NOMO-1 treated with DMSO at 0.1 percent for 48 hours (cell line): ENCODE results near the gene MRS2.
A peak's percentile ranks its signal among the peaks of the same experiment; 100 is the strongest.
"Not testable (repeated sequence)": the region's sequence is repeated elsewhere in the genome, so short reads cannot be mapped to it uniquely, and the experiment has no call there.

Source experiments
- DNase-seq: peaks from one replicate; lab custom pipeline; 2025; ENCODE audit not compliant: unreplicated experiment; lab: John Stamatoyannopoulos, UW

MRS2 gene, protein sequence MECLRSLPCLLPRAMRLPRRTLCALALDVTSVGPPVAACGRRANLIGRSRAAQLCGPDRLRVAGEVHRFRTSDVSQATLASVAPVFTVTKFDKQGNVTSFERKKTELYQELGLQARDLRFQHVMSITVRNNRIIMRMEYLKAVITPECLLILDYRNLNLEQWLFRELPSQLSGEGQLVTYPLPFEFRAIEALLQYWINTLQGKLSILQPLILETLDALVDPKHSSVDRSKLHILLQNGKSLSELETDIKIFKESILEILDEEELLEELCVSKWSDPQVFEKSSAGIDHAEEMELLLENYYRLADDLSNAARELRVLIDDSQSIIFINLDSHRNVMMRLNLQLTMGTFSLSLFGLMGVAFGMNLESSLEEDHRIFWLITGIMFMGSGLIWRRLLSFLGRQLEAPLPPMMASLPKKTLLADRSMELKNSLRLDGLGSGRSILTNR

GRCh38 chr6:24402697-24403500, at the start of gene MRS2:
TSS of gene MRS2 (plus strand) at chr6:24402936. CDS start at chr6:24403047, 111 bp downstream.
- peak; percentile 61 for DNase-seq

DNA sequence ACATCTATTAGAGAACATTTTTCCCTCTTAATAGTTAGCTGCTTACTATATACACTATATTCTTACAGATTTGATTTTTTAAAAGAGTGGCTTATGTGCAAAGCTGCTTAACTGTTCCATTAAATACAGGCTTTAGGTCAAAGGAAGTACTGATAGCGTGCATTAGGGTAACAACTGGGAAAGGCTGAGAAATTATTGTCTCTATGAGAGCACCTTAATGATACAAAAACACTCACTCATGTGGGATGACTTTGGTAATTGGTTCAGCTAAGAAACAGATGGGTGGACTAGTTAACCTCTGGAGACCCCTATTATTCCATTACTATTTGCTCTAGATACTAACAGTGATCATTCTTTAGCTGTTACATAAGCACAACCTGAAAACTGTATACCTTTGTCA, 48.9 kb upstream of the MRS2 start:
- no peak for DNase-seq

DNA sequence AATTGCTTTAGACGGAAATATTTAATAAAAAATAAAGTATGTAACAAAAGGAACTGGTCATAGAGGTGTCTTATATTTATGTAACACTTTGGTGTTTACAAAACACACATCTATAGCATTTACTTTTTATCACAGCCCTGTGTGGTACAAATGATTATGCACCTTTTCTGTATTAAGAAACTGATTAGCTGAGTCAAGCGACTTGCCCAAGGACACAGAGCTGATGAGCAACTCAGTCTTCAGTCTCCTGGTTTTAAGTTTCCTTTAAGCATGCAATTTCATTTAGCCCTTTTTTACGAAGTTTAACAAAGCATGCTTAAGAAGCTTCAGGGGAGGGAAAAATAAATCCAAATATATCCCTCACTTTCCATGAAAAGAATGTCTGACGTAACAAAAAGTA, 47.3 kb upstream of the MRS2 start:
- DNase-seq = no peak

- DNase-seq = no peak
These were observed 46.3 kb upstream of the MRS2 start for GRCh38 chr6:24356310-24356973.

DNA sequence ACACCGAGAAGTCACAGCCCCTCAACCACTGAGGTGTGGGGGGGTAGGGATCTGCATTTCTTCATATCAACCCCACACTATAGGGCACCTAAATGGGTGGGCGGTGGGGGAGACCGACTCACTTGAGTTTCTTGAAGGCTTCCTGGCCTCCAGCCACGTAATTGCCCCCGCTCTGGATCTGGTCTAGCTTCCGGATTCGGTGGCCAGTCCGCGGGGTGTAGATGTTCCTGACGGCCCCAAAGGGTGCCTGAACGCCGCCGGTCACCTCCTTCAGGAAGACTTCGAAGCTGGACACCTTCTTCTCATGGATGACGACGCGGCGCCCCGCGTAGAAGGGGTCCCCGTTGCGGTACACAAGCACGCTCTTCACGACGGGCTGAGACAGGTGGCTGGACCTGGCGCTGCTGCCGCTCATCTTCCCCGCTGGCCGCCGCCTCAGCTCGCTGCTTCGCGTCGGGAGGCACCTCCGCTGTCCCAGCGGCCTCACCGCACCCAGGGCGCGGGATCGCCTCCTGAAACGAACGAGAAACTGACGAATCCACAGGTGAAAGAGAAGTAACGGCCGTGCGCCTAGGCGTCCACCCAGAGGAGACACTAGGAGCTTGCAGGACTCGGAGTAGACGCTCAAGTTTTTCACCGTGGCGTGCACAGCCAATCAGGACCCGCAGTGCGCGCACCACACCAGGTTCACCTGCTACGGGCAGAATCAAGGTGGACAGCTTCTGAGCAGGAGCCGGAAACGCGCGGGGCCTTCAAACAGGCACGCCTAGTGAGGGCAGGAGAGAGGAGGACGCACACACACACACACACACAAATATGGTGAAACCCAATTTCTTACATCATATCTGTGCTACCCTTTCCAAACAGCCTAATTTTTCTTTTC, 45.2 kb upstream of the MRS2 start, which contains the start of gene DCDC2:
Gene DCDC2, minus strand, starts transcription at position 724 of the 883 bp plus-strand sequence. Its CDS starts 309 bp downstream, at position 415.
- DNase-seq = peak; percentile 27

- DNase-seq = no peak
These were observed 44.4 kb upstream of the MRS2 start for GRCh38 chr6:24358219-24358821.

DNA sequence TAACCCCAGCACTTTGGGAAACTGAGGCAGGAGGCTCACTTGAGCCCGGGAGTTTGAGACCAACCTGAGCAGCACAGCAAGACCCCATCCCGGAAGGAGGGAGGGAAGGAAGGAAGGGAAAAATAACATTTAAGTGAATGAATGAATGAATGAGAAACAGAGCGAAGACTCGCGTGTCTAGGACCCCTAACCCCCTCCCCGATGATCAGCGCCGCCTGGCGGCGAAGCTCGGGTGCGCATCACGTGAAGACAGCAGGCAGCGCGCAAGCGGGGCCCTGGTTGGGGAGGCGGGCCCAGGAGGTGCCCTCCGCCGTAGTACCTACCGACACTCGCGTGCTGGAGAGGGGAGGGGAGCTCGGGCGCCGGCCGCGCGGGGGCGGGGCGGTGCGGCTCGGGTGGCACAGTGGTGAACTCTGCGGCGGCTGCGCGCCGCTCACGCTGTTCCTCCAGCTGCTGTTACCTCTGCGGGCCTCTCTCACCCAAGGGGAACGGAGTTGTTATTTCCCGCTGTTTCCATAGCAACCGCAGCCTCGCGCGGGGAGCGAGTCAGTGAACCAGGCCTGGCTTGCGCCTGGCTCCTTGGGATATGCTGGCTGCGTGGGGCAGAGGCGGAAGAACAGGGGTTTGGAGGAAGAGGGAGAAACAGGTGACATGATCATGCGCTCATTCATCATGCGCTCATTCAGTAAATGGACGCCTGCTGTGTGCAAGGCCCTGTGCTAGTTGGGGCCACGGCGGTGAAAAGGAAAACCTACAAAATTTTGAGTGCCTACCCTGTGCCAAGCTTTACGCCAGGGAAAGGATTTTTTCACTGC, 42.9 kb upstream of the MRS2 start:
- DNase-seq = peak; percentile 64

GRCh38 chr6:24362363-24362762, 40.4 kb upstream of the MRS2 start:
- not testable (repeated sequence) for DNase-seq

DNA sequence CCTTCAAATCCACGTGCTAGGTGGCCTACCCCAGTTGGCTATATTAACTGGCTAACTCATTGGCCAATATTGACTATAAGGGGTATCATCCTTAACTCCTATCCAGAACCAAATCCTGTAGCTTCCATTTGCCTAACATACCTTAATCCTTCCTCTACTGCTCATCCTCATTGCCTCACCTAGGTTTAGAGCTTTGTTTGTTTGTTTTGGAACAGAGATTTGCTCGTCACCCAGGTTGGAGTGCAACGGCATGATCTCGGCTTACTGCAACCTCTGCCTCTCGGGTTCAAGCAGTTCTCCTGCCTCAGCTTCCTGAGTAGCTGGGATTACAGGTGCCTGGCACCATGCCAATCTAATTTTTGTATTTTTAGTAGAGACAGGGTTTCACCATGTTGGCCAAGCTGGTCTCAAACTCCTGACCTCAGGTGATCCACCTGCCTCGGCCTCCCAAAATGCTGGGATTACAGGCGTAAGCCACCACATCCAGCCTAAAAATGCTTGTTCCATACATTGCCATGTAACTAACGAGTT, 37.6 kb upstream of the MRS2 start:
- not testable (repeated sequence) for DNase-seq

DNA sequence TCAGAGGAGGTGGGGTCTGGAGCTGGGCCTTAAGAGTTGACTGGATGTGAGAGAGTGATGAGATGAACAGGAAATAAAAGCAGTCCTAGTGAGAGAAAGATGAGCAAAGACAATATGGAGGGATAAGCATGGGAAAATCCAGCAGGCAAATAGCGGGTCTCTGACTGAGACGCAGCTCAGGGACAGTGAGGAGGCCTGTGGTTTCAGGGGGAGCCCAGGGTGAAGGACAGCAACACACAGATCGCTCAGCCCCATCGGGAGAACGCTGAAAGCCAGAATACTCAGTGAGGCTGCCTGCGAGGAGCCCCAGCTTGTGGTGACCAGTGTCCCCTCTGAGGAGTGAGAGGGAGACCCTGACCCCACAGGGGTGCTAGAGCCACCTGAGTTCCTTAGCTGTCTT, 28.1 kb upstream of the MRS2 start:
- DNase-seq = no peak

GRCh38 chr6:24376871-24377270, 25.9 kb upstream of the MRS2 start:
- no peak for DNase-seq

DNA sequence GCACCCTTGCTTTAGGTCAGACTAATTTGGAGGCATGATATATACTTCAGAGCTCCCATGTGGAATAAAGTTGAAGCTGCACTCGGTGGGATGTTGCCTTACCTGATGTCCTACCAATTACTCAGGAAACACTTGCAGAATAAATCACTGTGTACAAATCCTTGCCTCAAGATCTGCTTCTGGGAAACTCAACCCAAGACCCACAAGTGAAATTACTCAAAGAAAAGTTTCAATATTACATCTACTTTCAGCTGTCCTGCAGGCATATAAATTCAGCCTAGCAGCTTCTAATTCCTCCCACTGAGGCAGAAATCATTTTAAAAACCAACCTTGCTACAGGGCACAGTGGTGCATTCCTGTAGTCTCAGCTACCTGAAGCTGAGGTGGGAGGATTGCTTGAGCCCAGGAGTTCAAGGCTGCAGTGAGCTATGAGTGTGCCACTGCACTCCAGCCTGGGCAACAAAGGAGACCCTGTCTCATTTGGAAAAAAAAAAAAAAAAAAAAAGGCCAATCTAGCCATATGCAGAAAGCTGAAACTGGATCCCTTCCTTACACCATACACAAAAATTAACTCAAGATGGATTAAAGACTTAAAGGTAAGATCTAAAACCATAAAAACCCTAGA, 24.2 kb upstream of the MRS2 start:
- no peak for DNase-seq

GRCh38 chr6:24381476-24382219, 21.1 kb upstream of the MRS2 start:
- no peak for DNase-seq

- no peak for DNase-seq
These were observed 20.6 kb upstream of the MRS2 start for GRCh38 chr6:24382220-24382540.

GRCh38 chr6:24382891-24383494, 19.7 kb upstream of the MRS2 start:
- DNase-seq = not testable (repeated sequence)

DNA sequence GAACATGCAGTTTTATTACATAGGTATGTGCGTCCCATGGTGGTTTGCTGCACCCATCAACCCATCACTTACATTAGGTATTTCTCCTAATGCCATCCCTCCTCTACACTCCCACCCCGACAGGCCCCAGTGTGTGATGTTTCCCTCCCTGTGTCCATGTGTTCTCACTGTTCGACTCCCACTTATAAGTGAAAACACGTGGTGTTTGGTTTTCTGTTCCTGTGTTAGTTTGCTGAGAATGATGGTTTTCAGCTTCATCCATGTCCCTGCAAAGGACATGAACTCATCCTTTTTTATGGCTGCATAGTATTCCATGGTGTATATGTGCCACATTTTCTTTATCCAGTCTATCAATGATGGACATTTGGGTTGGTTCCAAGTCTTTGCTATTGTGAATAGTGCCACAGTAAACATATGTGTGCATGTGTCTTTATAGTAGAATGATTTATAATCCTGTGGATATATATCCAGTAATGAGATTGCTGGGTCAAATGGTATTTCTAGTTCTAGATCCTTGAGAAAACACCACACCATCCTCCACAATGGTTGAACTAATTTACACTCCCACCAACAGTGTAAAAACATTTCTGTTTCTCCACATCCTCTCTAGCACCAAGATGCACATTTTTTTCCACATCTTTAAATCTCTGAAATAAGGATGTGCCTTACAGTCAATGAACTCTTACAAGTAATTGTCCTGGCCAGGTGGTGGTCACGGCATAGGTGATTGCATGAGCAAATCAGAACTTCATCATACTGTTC, 18.2 kb upstream of the MRS2 start:
- DNase-seq = not testable (repeated sequence)
